GM21825 (cell line): Measurements from ENCODE around the gene DAPK1.

ENCODE experiments used
- ATAC-seq: cut with Tn5 transposase; IDR thresholded peaks from one replicate; pipeline ENCODE4 v1.9.1; 2021; ENCODE audit warnings: mild to moderate bottlenecking, moderate library complexity; ENCODE audit not compliant: unreplicated experiment

DAPK1 gene

GRCh38 chr9:87681271-87682061, 183.8 kb downstream of the DAPK1 start:
- ATAC-seq, result no peak

- no peak for ATAC-seq
Observed at GRCh38 chr9:87682085-87682484, 184.4 kb downstream of the DAPK1 start.

- ATAC-seq, result no peak
Observed at GRCh38 chr9:87682618-87683017, 185.0 kb downstream of the DAPK1 start.

- ATAC-seq, result no peak
Observed at GRCh38 chr9:87683751-87684626, 186.3 kb downstream of the DAPK1 start.

GRCh38 chr9:87684627-87685219, 187.1 kb downstream of the DAPK1 start:
- no peak for ATAC-seq

GRCh38 chr9:87685441-87685840, 187.8 kb downstream of the DAPK1 start:
- no peak for ATAC-seq

GRCh38 chr9:87685871-87686519, 188.3 kb downstream of the DAPK1 start:
- no peak for ATAC-seq

GRCh38 chr9:87686520-87687090, 188.9 kb downstream of the DAPK1 start:
- ATAC-seq, result no peak

GRCh38 chr9:87687207-87687606, 189.5 kb downstream of the DAPK1 start:
- ATAC-seq, result no peak

- no peak for ATAC-seq
Observed at GRCh38 chr9:87694236-87694755, 196.6 kb downstream of the DAPK1 start.

GRCh38 chr9:87695523-87695922, 197.9 kb downstream of the DAPK1 start:
- no peak for ATAC-seq

- ATAC-seq, result no peak
Observed at GRCh38 chr9:87696641-87697040, 199.0 kb downstream of the DAPK1 start.

- ATAC-seq, result no peak
Observed at GRCh38 chr9:87698069-87698809, 200.6 kb downstream of the DAPK1 start.

GRCh38 chr9:87699835-87700234, 202.2 kb downstream of the DAPK1 start:
- ATAC-seq, result no peak

- ATAC-seq, result no peak
Observed at GRCh38 chr9:87701491-87701890, 203.8 kb downstream of the DAPK1 start.

- no peak for ATAC-seq
Observed at GRCh38 chr9:87701931-87702421, 204.3 kb downstream of the DAPK1 start.

- no peak for ATAC-seq
Observed at GRCh38 chr9:87702921-87703320, 205.3 kb downstream of the DAPK1 start.

GRCh38 chr9:87703636-87704276, 206.1 kb downstream of the DAPK1 start:
- no peak for ATAC-seq

GRCh38 chr9:87704342-87704741, 206.7 kb downstream of the DAPK1 start:
- ATAC-seq, result no peak
